Measurements from ENCODE around the gene MAP3K21.

The MAP3K21 gene

GRCh38 chr1:233359431-233359830 is 31.9 kb downstream of the MAP3K21 start:
- Histone ChIP-seq H3K9ac (ENCODE audit: low read depth, low read length) (no peak overlapping the region), H3K27ac (ENCODE audit: low read length) (no peak overlapping the region), H3K27me3 (ENCODE audit: insufficient read depth, low read length, poor library complexity) (peaks cover 9% of the 10 kb centered on the region), H3K9me3 (ENCODE audit: insufficient read depth, low read length, severe bottlenecking) (no peaks in the 10 kb centered on the region), H3K4me2 (ENCODE audit: insufficient read depth, low read length) (no peak overlapping the region), H2AFZ (ENCODE audit: low read depth, low read length) (no peak overlapping the region), H3K4me3 (ENCODE audit: low read depth in 1 of 2, low read length in 2 of 2) (no peak overlapping the region), H3K4me1 (ENCODE audit: insufficient read depth, low read length) (no peaks in the 10 kb centered on the region), H4K20me1 (ENCODE audit: insufficient read depth, low read length) (no peaks in the 10 kb centered on the region), H3K79me2 (ENCODE audit: insufficient read depth, low read length) (no peaks in the 10 kb centered on the region), H3K36me3 (ENCODE audit: insufficient read depth, low read length) (no peaks in the 10 kb centered on the region)
- DNase-seq = no peak
- ATAC-seq (ENCODE audit: insufficient read depth, low read depth) = no peak
- TF ChIP-seq CTCF (IDR thresholded peaks at IDR 0.05; ENCODE audit: borderline replicate concordance, extremely low read depth, low read length, poor library complexity, severe bottlenecking) (no peak), EZH2 (IDR thresholded peaks at IDR 0.05; ENCODE audit: borderline replicate concordance, low read depth, low read length, severe bottlenecking) (no peak)

GRCh38 chr1:233359905-233360304 is 32.4 kb downstream of the MAP3K21 start:
- TF ChIP-seq CTCF (IDR thresholded peaks at IDR 0.05; ENCODE audit: borderline replicate concordance, extremely low read depth, low read length, poor library complexity, severe bottlenecking) (no peak), EZH2 (IDR thresholded peaks at IDR 0.05; ENCODE audit: borderline replicate concordance, low read depth, low read length, severe bottlenecking) (no peak)
- ATAC-seq (ENCODE audit: insufficient read depth, low read depth) = no peak
- DNase-seq = no peak
- H3K79me2 ChIP-seq (ENCODE audit: insufficient read depth, low read length) = no peaks in the 10 kb centered on the region
- no peaks in the 10 kb centered on the region for H3K4me1 ChIP-seq (ENCODE audit: insufficient read depth, low read length)
- no peak overlapping the region for H3K4me2 ChIP-seq (ENCODE audit: insufficient read depth, low read length)
- no peak overlapping the region for H3K4me3 ChIP-seq (ENCODE audit: low read depth in 1 of 2, low read length in 2 of 2)
- no peaks in the 10 kb centered on the region for H3K36me3 ChIP-seq (ENCODE audit: insufficient read depth, low read length)
- H3K9me3 ChIP-seq (ENCODE audit: insufficient read depth, low read length, severe bottlenecking) = no peaks in the 10 kb centered on the region
- no peaks in the 10 kb centered on the region for H4K20me1 ChIP-seq (ENCODE audit: insufficient read depth, low read length)
- H3K9ac ChIP-seq (ENCODE audit: low read depth, low read length) = no peak overlapping the region
- no peak overlapping the region for H2AFZ ChIP-seq (ENCODE audit: low read depth, low read length)
- peaks cover 9% of the 10 kb centered on the region for H3K27me3 ChIP-seq (ENCODE audit: insufficient read depth, low read length, poor library complexity)
- no peak overlapping the region for H3K27ac ChIP-seq (ENCODE audit: low read length)

GRCh38 chr1:233360525-233361102 is 33.1 kb downstream of the MAP3K21 start:
- DNase-seq (no peak), ATAC-seq (ENCODE audit: insufficient read depth, low read depth) (no peak)
- H3K79me2 ChIP-seq (ENCODE audit: insufficient read depth, low read length) = no peaks in the 10 kb centered on the region
- no peaks in the 10 kb centered on the region for H3K9me3 ChIP-seq (ENCODE audit: insufficient read depth, low read length, severe bottlenecking)
- TF ChIP-seq CTCF (IDR thresholded peaks at IDR 0.05; ENCODE audit: borderline replicate concordance, extremely low read depth, low read length, poor library complexity, severe bottlenecking) = no peak
- no peak for TF ChIP-seq EZH2 (IDR thresholded peaks at IDR 0.05; ENCODE audit: borderline replicate concordance, low read depth, low read length, severe bottlenecking)
- H3K4me1 ChIP-seq (ENCODE audit: insufficient read depth, low read length) = no peaks in the 10 kb centered on the region
- H4K20me1 ChIP-seq (ENCODE audit: insufficient read depth, low read length) = no peaks in the 10 kb centered on the region
- H3K9ac ChIP-seq (ENCODE audit: low read depth, low read length) = no peak overlapping the region
- no peak overlapping the region for H3K27ac ChIP-seq (ENCODE audit: low read length)
- H3K4me3 ChIP-seq (ENCODE audit: low read depth in 1 of 2, low read length in 2 of 2) = no peak overlapping the region
- no peaks in the 10 kb centered on the region for H3K36me3 ChIP-seq (ENCODE audit: insufficient read depth, low read length)
- no peak overlapping the region for H3K4me2 ChIP-seq (ENCODE audit: insufficient read depth, low read length)
- H2AFZ ChIP-seq (ENCODE audit: low read depth, low read length) = no peak overlapping the region
- H3K27me3 ChIP-seq (ENCODE audit: insufficient read depth, low read length, poor library complexity) = peaks cover 9% of the 10 kb centered on the region
